ENCODE data around the gene PDGFC. TPM values are rescaled to one million over a fixed set of nuclear protein-coding genes. Genes with fewer than 3 reads are reported as not detected.

Gene PDGFC, protein sequence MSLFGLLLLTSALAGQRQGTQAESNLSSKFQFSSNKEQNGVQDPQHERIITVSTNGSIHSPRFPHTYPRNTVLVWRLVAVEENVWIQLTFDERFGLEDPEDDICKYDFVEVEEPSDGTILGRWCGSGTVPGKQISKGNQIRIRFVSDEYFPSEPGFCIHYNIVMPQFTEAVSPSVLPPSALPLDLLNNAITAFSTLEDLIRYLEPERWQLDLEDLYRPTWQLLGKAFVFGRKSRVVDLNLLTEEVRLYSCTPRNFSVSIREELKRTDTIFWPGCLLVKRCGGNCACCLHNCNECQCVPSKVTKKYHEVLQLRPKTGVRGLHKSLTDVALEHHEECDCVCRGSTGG
- 28.7 and 33.1 TPM in 2 replicates for total RNA-seq (2021)
- Bru-seq, nascent RNA, result percentile 82 among the genes with signal in this experiment
- percentile 84 among the genes with signal in this experiment for BruChase-seq, experiment 1, labeled RNA remaining after a 2-hour chase
- BruChase-seq, experiment 2, labeled RNA remaining after a 6-hour chase, result percentile 66 among the genes with signal in this experiment
- long read RNA-seq, full-length matches to known transcripts, result 18 of 33 reads
- long read RNA-seq, partial matches to known transcripts, result 1 of 33 reads
- long read RNA-seq, other reads (novel, unspliced or antisense), result 14 of 33 reads

DNA sequence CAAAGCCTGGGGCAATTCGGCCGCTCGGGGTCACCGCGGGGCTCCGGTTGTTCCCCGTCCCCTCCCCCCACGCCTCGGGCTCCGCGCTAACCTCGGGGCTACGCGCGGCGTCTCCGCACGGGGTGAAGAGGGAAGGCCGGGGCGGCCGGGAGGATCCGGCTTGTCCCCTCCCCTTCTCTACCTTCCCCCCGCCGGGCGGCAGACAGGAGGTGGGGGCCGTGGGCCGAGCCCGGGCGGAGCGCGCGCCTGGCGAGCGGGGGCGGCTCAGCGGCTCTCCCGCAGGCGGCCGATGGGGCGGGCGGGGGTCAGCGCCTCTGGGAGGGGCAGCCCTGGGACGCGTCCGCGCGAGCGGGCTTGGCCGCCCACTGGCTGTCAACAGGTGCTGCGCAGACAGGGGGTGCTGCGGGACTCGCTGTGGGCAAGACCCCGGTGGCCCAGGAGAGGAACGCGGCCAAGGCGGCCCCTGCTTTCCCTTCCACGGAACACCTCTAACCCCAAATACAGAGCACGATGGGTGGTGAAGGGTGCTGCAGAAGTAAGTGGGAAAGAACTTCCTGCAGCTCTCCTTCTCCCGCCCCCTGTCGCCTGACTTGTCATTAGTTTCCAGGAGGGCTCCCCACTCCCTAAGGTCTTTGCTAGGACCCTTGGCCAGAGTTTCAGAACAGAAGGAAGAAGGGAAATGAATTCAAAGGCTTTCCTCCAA, at the start of gene PDGFC:
TSS of gene PDGFC (minus strand) at position 124 of the 703 bp plus-strand sequence. CDS start 896 bp downstream, outside the sequence.
- BruUV-seq (replicated peaks), result no TSS peak
- intact Hi-C loops (cut with micrococcal nuclease; ENCODE audit: unreplicated experiment), result loop anchor here (1.0 to 10.0 kb wide), 4 partner anchors 27 to 1017 kb away; partner anchors contain the start of gene CTSO
- TF ChIP-seq, protein P1, sequence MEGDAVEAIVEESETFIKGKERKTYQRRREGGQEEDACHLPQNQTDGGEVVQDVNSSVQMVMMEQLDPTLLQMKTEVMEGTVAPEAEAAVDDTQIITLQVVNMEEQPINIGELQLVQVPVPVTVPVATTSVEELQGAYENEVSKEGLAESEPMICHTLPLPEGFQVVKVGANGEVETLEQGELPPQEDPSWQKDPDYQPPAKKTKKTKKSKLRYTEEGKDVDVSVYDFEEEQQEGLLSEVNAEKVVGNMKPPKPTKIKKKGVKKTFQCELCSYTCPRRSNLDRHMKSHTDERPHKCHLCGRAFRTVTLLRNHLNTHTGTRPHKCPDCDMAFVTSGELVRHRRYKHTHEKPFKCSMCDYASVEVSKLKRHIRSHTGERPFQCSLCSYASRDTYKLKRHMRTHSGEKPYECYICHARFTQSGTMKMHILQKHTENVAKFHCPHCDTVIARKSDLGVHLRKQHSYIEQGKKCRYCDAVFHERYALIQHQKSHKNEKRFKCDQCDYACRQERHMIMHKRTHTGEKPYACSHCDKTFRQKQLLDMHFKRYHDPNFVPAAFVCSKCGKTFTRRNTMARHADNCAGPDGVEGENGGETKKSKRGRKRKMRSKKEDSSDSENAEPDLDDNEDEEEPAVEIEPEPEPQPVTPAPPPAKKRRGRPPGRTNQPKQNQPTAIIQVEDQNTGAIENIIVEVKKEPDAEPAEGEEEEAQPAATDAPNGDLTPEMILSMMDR (conservative IDR thresholded peaks at IDR 0.05), result peak; percentile 47
- TF ChIP-seq EZH2 (IDR thresholded peaks at IDR 0.05; ENCODE audit: low read depth), result no peak

DNA sequence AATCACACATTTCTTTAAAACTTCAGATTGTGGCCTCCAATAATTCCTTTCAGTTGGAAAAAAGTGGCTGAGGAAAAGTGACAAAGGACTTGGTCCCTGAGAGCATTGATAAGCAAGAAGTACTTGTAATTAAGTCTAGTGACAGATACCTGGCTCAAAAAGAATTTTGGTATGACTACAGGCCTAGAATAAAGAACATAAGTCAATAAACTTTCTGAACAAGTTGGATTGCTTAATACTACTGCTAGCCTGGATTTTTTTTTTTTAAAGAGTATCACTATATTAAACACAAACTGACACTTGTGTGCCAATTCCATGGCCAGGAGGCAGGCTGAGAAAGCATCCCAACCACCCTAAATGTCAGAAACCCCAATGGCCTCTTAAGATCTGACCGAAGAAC, 49.3 kb upstream of the PDGFC start:
- CTCF ChIA-PET, result no interaction called here
- POLR2A ChIA-PET (ENCODE audit: unreplicated experiment), result no interaction called here
- Histone ChIP-seq H2AFZ (no peak overlapping the region), H3K79me2 (ENCODE audit: low read depth) (no peaks in the 10 kb centered on the region), H3K4me1 (replicated peaks; ENCODE audit: insufficient read depth) (no peaks in the 10 kb centered on the region), H3K9me3 (ENCODE audit: insufficient read depth, low read depth) (no peaks in the 10 kb centered on the region), H3K36me3 (ENCODE audit: low read depth) (no peaks in the 10 kb centered on the region), H4K20me1 (ENCODE audit: insufficient read depth) (no peaks in the 10 kb centered on the region), H3K4me3 (no peak overlapping the region), H3K27me3 (ENCODE audit: insufficient read depth, low read depth) (no peaks in the 10 kb centered on the region), H3K4me2 (no peak overlapping the region), H3F3A (ENCODE audit: insufficient read depth, low read depth) (no peaks in the 10 kb centered on the region), H3K27ac (no peak overlapping the region), H3K9me2 (ENCODE audit: insufficient read depth) (no peaks in the 10 kb centered on the region)
- intact Hi-C loops (cut with micrococcal nuclease; ENCODE audit: unreplicated experiment), result no loop called here
- no peak for TF ChIP-seq EZH2 (IDR thresholded peaks at IDR 0.05; ENCODE audit: low read depth)
- TF ChIP-seq, protein P1 (conservative IDR thresholded peaks at IDR 0.05), result no peak
- BruUV-seq (replicated peaks), result no TSS peak
- DNase-seq, result no peak

More for the DNA sequence above, at the start of gene PDGFC:
- no peaks in the 10 kb centered on the region for H4K20me1 ChIP-seq (ENCODE audit: insufficient read depth)
- no peaks in the 10 kb centered on the region for H3K9me2 ChIP-seq (ENCODE audit: insufficient read depth)
- no peaks in the 10 kb centered on the region for H3K36me3 ChIP-seq (ENCODE audit: low read depth)
- H3F3A ChIP-seq (ENCODE audit: insufficient read depth, low read depth), result no peaks in the 10 kb centered on the region
- peak within 1 kb of the TSS; percentile 88 for H3K4me2 ChIP-seq
- peaks cover 14% of the 10 kb centered on the region for H3K4me1 ChIP-seq (replicated peaks; ENCODE audit: insufficient read depth)
- H3K27ac ChIP-seq, result no peak within 1 kb of the TSS; the same call in 1 of the 2 replicates
- H3K4me3 ChIP-seq, result peak within 1 kb of the TSS; percentile 71
- peaks cover 24% of the 10 kb centered on the region for H3K79me2 ChIP-seq (ENCODE audit: low read depth)
- peak within 1 kb of the TSS; percentile 81 for H2AFZ ChIP-seq
- no peaks in the 10 kb centered on the region for H3K27me3 ChIP-seq (ENCODE audit: insufficient read depth, low read depth)
- no peaks in the 10 kb centered on the region for H3K9me3 ChIP-seq (ENCODE audit: insufficient read depth, low read depth)
- POLR2A ChIA-PET (ENCODE audit: unreplicated experiment), result no interaction called here
- DNase-seq, result peak; percentile 37 to 85
- CTCF ChIA-PET, result interaction anchor here (1.4 kb wide), 1 partner anchor 27 kb away, joined by 3 read pairs; no protein-coding TSS in a partner anchor

DNA sequence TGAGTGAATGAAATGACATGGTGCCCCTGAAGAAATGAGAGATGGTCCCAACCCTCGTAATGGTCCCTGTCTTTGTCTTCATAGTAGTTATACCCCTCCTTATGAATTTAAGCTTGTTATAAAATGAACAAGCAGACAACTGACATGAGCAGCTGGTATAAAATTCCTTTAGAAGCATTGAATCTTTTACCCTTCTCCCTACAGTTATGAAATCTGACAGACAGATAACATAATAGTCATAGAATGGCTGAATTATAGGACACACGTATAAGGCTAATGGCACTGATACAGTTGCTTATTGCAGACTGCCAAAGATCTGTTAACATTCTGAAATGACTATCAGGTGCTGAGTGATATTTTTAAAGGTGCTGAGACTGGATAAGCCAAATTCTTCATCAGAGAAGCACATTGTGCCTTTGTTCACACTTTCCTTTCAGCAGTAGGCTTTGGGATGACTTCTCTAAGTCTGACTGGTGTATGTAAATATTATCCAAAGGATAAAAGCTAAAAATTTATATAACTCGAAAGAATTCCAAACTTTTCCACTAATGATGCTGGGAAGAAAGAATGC, 47.4 kb upstream of the PDGFC start:
- Histone ChIP-seq H3K4me2 (no peak overlapping the region), H4K20me1 (ENCODE audit: insufficient read depth) (no peaks in the 10 kb centered on the region), H3K79me2 (ENCODE audit: low read depth) (no peaks in the 10 kb centered on the region), H3K27me3 (ENCODE audit: insufficient read depth, low read depth) (no peaks in the 10 kb centered on the region), H3K4me3 (no peak overlapping the region), H3K36me3 (ENCODE audit: low read depth) (no peaks in the 10 kb centered on the region), H2AFZ (no peak overlapping the region), H3K4me1 (replicated peaks; ENCODE audit: insufficient read depth) (no peaks in the 10 kb centered on the region), H3K9me3 (ENCODE audit: insufficient read depth, low read depth) (no peaks in the 10 kb centered on the region), H3F3A (ENCODE audit: insufficient read depth, low read depth) (no peaks in the 10 kb centered on the region), H3K27ac (no peak overlapping the region), H3K9me2 (ENCODE audit: insufficient read depth) (no peaks in the 10 kb centered on the region)
- no TSS peak for BruUV-seq (replicated peaks)
- no peak for TF ChIP-seq EZH2 (IDR thresholded peaks at IDR 0.05; ENCODE audit: low read depth)
- TF ChIP-seq, protein P1 (conservative IDR thresholded peaks at IDR 0.05), result no peak
- ChIA-PET POLR2A (ENCODE audit: unreplicated experiment) (no interaction called here), CTCF (no interaction called here)
- DNase-seq, result no peak
- intact Hi-C loops (cut with micrococcal nuclease; ENCODE audit: unreplicated experiment), result no loop called here

All from PC-9 (cell line).